ENCODE data around the gene GHRL.

The GHRL gene

DNA sequence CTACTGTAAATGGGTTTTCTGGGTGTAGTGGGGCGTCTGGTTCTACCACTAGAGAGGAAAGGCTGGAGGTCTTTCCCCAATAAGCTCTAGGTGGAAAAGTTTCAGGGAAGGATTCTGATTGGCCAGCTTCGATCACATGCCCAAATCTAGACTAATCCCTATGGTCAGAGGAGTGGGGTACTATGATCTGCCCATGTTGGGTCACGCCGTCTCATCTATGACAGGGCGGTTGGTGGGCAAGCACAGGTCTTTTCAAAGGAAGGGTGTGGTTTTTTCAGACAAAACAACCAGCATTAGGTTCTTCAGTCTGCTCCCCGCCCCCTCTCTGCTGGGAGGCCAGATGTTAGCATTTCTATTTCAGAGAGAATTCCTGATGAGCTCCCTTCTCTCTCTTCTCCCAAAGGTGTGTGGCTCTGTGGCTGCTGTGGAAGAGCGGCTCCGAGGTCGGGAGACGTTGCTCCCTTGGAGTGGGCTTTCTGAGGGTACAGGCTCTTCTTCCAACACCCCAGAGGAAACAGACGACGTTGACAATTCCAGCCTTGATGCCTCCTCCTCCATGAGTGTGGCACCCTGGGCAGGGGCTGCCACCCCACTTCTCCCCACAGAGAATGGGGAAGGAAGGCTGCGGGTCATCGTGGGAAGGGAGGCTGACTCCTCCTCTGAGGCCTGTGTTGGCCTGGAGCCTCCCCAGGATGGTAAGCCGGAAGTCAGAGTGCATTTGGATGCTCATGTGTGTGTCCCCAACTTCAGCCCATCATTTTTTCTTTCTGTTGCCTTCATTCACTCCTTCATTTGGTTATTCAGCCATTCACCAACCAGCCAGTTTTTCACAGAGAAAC is 54.2 kb downstream of the GHRL start:
- DNase-seq: no peak

Measured in inflammatory macrophage treated with lipopolysaccharide for 1 hour (primary cell).